Measurements from ENCODE around the gene PARD3B.

GRCh38 chr2:204578928-204579598, 33.8 kb downstream of the PARD3B start:
- TF ChIP-seq CTCF (IDR thresholded peaks at IDR 0.05): no peak
- no peak for TF ChIP-seq POLR2A (IDR thresholded peaks at IDR 0.05)

Measured in lower leg skin (tissue), 3 donors.